Hindlimb muscle (tissue), 1 donor: ENCODE results near the gene RPS3. TPM values are rescaled to one million over a fixed set of nuclear protein-coding genes. Genes with fewer than 3 reads are reported as not detected.

ENCODE experiments used
- polyA plus RNA-seq: library from polyadenylated mRNA; unstranded; fragments of 120-200 nt; gene quantifications from one replicate; pipeline ENCODE4 v1.2.1, GENCODE V29; 2013; ENCODE audit not compliant: insufficient read length

The RPS3 gene
- polyA plus RNA-seq, 1 donor = 3,361 TPM

Other genes with a start within 250 kb of the RPS3 start
- gene SLCO2B1, start 248.4 kb upstream of the RPS3 start, polyA plus RNA-seq = 17.5 TPM
- 0.30 TPM for gene TPBGL, start 158.7 kb upstream of the RPS3 start, polyA plus RNA-seq
- 20.6 TPM for gene ARRB1, start 47.9 kb upstream of the RPS3 start, polyA plus RNA-seq
- 6.6 TPM for gene KLHL35, start 33.7 kb downstream of the RPS3 start, polyA plus RNA-seq
- gene GDPD5, start 126.4 kb downstream of the RPS3 start, polyA plus RNA-seq = 28.3 TPM
- 340 TPM for gene SERPINH1, start 162.7 kb downstream of the RPS3 start, polyA plus RNA-seq